ENCODE data around the gene HDDC2. TPM values are rescaled to one million over a fixed set of nuclear protein-coding genes. Genes with fewer than 3 reads are reported as not detected.
"Not testable (repeated sequence)": the region's sequence is repeated elsewhere in the genome, so short reads cannot be mapped to it uniquely, and the experiment has no call there.

Gene HDDC2
- total RNA-seq, 1 donor: 37.8 TPM

GRCh38 chr6:125294036-125294435, 7.7 kb downstream of the HDDC2 start:
- Histone ChIP-seq H3K27me3 (ENCODE audit: insufficient read depth, low read length) (no peaks in the 10 kb centered on the region), H3K4me1 (ENCODE audit: insufficient read depth, low read length) (no peaks in the 10 kb centered on the region), H3K4me3 (ENCODE audit: low read length) (no peak overlapping the region), H3K9me3 (ENCODE audit: low read depth, low read length) (no peaks in the 10 kb centered on the region)

GRCh38 chr6:125293587-125293986, 8.2 kb downstream of the HDDC2 start:
- no peaks in the 10 kb centered on the region for H3K9me3 ChIP-seq (ENCODE audit: low read depth, low read length)
- H3K4me1 ChIP-seq (ENCODE audit: insufficient read depth, low read length): no peaks in the 10 kb centered on the region
- no peak overlapping the region for H3K4me3 ChIP-seq (ENCODE audit: low read length)
- H3K27me3 ChIP-seq (ENCODE audit: insufficient read depth, low read length): no peaks in the 10 kb centered on the region

- no peaks in the 10 kb centered on the region for H3K4me1 ChIP-seq (ENCODE audit: insufficient read depth, low read length)
- peaks cover 10% of the 10 kb centered on the region for H3K9me3 ChIP-seq (ENCODE audit: low read depth, low read length)
- no peak overlapping the region for H3K4me3 ChIP-seq (ENCODE audit: low read length)
- no peaks in the 10 kb centered on the region for H3K27me3 ChIP-seq (ENCODE audit: insufficient read depth, low read length)
These were observed 14.0 kb downstream of the HDDC2 start for GRCh38 chr6:125287718-125288117.

- H3K27me3 ChIP-seq (ENCODE audit: insufficient read depth, low read length): no peaks in the 10 kb centered on the region
- no peak overlapping the region for H3K4me3 ChIP-seq (ENCODE audit: low read length)
- no peaks in the 10 kb centered on the region for H3K4me1 ChIP-seq (ENCODE audit: insufficient read depth, low read length)
- H3K9me3 ChIP-seq (ENCODE audit: low read depth, low read length): peaks cover 10% of the 10 kb centered on the region
These were observed 15.8 kb downstream of the HDDC2 start for GRCh38 chr6:125285936-125286335.

GRCh38 chr6:125285353-125285752, 16.4 kb downstream of the HDDC2 start:
- no peaks in the 10 kb centered on the region for H3K4me1 ChIP-seq (ENCODE audit: insufficient read depth, low read length)
- no peak overlapping the region for H3K4me3 ChIP-seq (ENCODE audit: low read length)
- H3K27me3 ChIP-seq (ENCODE audit: insufficient read depth, low read length): no peaks in the 10 kb centered on the region
- H3K9me3 ChIP-seq (ENCODE audit: low read depth, low read length): peaks cover 10% of the 10 kb centered on the region

GRCh38 chr6:125282470-125282869, 19.3 kb downstream of the HDDC2 start:
- H3K27me3 ChIP-seq (ENCODE audit: insufficient read depth, low read length); H3K4me3 ChIP-seq (ENCODE audit: low read length); H3K4me1 ChIP-seq (ENCODE audit: insufficient read depth, low read length): not testable (repeated sequence)
- peaks cover 10% of the 10 kb centered on the region for H3K9me3 ChIP-seq (ENCODE audit: low read depth, low read length)

GRCh38 chr6:125280370-125281035, 21.3 kb downstream of the HDDC2 start:
- H3K9me3 ChIP-seq (ENCODE audit: low read depth, low read length); H3K27me3 ChIP-seq (ENCODE audit: insufficient read depth, low read length); H3K4me3 ChIP-seq (ENCODE audit: low read length); H3K4me1 ChIP-seq (ENCODE audit: insufficient read depth, low read length): not testable (repeated sequence)

- Histone ChIP-seq H3K4me3 (ENCODE audit: low read length) (no peak overlapping the region), H3K9me3 (ENCODE audit: low read depth, low read length) (no peaks in the 10 kb centered on the region), H3K4me1 (ENCODE audit: insufficient read depth, low read length) (peaks cover 5% of the 10 kb centered on the region), H3K27me3 (ENCODE audit: insufficient read depth, low read length) (no peaks in the 10 kb centered on the region)
These were observed 21.8 kb downstream of the HDDC2 start for GRCh38 chr6:125279961-125280360.

- Histone ChIP-seq H3K27me3 (ENCODE audit: insufficient read depth, low read length) (no peaks in the 10 kb centered on the region), H3K9me3 (ENCODE audit: low read depth, low read length) (no peaks in the 10 kb centered on the region), H3K4me3 (ENCODE audit: low read length) (no peak overlapping the region), H3K4me1 (ENCODE audit: insufficient read depth, low read length) (peaks cover 5% of the 10 kb centered on the region)
These were observed 23.9 kb downstream of the HDDC2 start for GRCh38 chr6:125277838-125278237.

- Histone ChIP-seq H3K4me3 (ENCODE audit: low read length) (no peak overlapping the region), H3K27me3 (ENCODE audit: insufficient read depth, low read length) (no peaks in the 10 kb centered on the region), H3K9me3 (ENCODE audit: low read depth, low read length) (no peaks in the 10 kb centered on the region), H3K4me1 (ENCODE audit: insufficient read depth, low read length) (peaks cover 5% of the 10 kb centered on the region)
These were observed 26.0 kb downstream of the HDDC2 start for GRCh38 chr6:125275779-125276178.

GRCh38 chr6:125274935-125275334, 26.8 kb downstream of the HDDC2 start:
- Histone ChIP-seq H3K27me3 (ENCODE audit: insufficient read depth, low read length) (no peaks in the 10 kb centered on the region), H3K4me1 (ENCODE audit: insufficient read depth, low read length) (peaks cover 5% of the 10 kb centered on the region), H3K4me3 (ENCODE audit: low read length) (no peak overlapping the region), H3K9me3 (ENCODE audit: low read depth, low read length) (no peaks in the 10 kb centered on the region)

GRCh38 chr6:125273965-125274364, 27.8 kb downstream of the HDDC2 start:
- no peaks in the 10 kb centered on the region for H3K27me3 ChIP-seq (ENCODE audit: insufficient read depth, low read length)
- no peaks in the 10 kb centered on the region for H3K9me3 ChIP-seq (ENCODE audit: low read depth, low read length)
- no peak overlapping the region for H3K4me3 ChIP-seq (ENCODE audit: low read length)
- H3K4me1 ChIP-seq (ENCODE audit: insufficient read depth, low read length): peaks cover 2% of the 10 kb centered on the region

- Histone ChIP-seq H3K27me3 (ENCODE audit: insufficient read depth, low read length) (no peaks in the 10 kb centered on the region), H3K4me1 (ENCODE audit: insufficient read depth, low read length) (no peaks in the 10 kb centered on the region), H3K4me3 (ENCODE audit: low read length) (no peak overlapping the region), H3K9me3 (ENCODE audit: low read depth, low read length) (no peaks in the 10 kb centered on the region)
These were observed 28.5 kb downstream of the HDDC2 start for GRCh38 chr6:125273251-125273650.

- Histone ChIP-seq H3K9me3 (ENCODE audit: low read depth, low read length) (no peaks in the 10 kb centered on the region), H3K4me1 (ENCODE audit: insufficient read depth, low read length) (no peaks in the 10 kb centered on the region), H3K27me3 (ENCODE audit: insufficient read depth, low read length) (no peaks in the 10 kb centered on the region), H3K4me3 (ENCODE audit: low read length) (no peak overlapping the region)
These were observed 30.1 kb downstream of the HDDC2 start for GRCh38 chr6:125271486-125272159.

- Histone ChIP-seq H3K4me1 (ENCODE audit: insufficient read depth, low read length) (no peaks in the 10 kb centered on the region), H3K27me3 (ENCODE audit: insufficient read depth, low read length) (no peaks in the 10 kb centered on the region), H3K4me3 (ENCODE audit: low read length) (no peak overlapping the region), H3K9me3 (ENCODE audit: low read depth, low read length) (no peaks in the 10 kb centered on the region)
These were observed 31.4 kb downstream of the HDDC2 start for GRCh38 chr6:125270380-125270779.

Data from mononuclear cell (primary cell).